GM12875 (cell line): Measurements from ENCODE around the gene METTL21A.

Experiments used
- H3K4me3 ChIP-seq: one replicate; pipeline ENCODE4 v1.5.1; 2011; ENCODE audit warnings: low read depth, low read length, control low read depth
- TF ChIP-seq, protein P1 (sequence below): IDR thresholded peaks from 2 replicates; pipeline ENCODE4 v1.5.1; 2011; ENCODE audit warnings: low read depth, mild to moderate bottlenecking, control low read depth, inconsistent platforms, low read length, moderate library complexity, borderline replicate concordance; ENCODE audit not compliant: insufficient read depth

Gene METTL21A

GRCh38 chr2:207625014-207625907 lies at the start of gene METTL21A:
METTL21A (minus strand) TSS chr2:207625394; CDS start chr2:207624375, 1,019 bp downstream.
- peak within 1 kb of the TSS; percentile 63 for H3K4me3 ChIP-seq
- TF ChIP-seq, protein P1, sequence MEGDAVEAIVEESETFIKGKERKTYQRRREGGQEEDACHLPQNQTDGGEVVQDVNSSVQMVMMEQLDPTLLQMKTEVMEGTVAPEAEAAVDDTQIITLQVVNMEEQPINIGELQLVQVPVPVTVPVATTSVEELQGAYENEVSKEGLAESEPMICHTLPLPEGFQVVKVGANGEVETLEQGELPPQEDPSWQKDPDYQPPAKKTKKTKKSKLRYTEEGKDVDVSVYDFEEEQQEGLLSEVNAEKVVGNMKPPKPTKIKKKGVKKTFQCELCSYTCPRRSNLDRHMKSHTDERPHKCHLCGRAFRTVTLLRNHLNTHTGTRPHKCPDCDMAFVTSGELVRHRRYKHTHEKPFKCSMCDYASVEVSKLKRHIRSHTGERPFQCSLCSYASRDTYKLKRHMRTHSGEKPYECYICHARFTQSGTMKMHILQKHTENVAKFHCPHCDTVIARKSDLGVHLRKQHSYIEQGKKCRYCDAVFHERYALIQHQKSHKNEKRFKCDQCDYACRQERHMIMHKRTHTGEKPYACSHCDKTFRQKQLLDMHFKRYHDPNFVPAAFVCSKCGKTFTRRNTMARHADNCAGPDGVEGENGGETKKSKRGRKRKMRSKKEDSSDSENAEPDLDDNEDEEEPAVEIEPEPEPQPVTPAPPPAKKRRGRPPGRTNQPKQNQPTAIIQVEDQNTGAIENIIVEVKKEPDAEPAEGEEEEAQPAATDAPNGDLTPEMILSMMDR = peak; percentile 71

DNA sequence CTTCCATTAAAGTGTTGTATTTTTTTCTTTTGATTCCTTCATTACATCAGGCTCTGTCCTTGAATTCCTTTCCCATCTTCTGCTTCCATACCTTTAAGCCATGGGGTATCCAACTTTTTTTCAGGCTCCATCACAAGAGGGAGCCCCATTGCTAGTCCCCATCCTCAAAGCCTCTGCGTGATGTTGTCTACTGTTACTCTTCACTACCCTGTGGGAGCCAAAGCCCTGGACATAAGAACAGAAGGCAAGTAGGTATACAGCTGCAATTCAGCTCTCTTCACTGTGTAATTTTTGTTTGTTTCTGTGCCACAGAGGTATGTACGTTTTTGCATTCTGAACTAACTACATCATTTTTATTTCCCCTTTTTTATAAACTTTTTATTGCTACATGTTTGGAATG lies 49.6 kb upstream of the METTL21A start:
- no peak overlapping the region for H3K4me3 ChIP-seq
- TF ChIP-seq, protein P1 = no peak

GRCh38 chr2:207674266-207674774 lies 49.1 kb upstream of the METTL21A start:
- H3K4me3 ChIP-seq = no peak overlapping the region
- TF ChIP-seq, protein P1 = no peak

DNA sequence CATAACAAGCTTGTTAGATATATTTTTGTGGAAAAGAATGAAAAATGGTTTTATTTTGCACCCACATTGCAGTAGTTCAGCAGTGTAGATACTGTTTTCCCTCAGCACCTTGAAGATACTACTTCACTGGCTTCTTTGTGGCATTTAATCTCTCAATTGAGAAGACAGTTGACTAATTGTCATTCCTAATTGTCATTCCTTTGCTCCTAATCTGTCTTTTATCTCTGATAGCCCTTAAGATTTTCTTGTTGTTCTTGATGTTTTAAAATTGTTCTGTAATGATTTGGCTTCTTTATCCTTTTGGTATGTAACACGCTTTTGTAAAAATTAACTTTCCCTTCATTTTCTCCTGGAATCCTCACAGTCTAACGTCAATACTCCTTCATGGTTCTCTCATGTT lies 48.2 kb upstream of the METTL21A start:
- TF ChIP-seq, protein P1 = no peak
- no peak overlapping the region for H3K4me3 ChIP-seq

DNA sequence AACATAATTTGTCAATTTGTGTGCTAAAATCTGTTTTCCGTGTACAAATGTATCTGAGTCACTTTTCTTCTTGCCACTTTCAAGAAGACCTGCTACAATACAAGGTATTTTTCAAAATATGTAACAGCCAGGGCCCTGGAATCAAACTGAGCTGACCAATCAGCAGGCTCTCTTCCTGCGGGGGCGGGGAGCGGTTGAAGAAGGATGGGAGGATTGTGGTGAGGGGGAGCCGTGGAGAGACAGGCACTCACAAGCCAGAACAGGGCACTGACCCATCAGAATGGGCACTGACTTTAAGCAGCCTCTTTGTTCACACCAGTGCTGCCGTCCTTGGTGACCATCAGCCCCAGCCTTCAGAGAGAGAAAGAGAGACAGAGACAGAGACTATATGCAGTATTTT lies 45.7 kb upstream of the METTL21A start:
- TF ChIP-seq, protein P1 = no peak

DNA sequence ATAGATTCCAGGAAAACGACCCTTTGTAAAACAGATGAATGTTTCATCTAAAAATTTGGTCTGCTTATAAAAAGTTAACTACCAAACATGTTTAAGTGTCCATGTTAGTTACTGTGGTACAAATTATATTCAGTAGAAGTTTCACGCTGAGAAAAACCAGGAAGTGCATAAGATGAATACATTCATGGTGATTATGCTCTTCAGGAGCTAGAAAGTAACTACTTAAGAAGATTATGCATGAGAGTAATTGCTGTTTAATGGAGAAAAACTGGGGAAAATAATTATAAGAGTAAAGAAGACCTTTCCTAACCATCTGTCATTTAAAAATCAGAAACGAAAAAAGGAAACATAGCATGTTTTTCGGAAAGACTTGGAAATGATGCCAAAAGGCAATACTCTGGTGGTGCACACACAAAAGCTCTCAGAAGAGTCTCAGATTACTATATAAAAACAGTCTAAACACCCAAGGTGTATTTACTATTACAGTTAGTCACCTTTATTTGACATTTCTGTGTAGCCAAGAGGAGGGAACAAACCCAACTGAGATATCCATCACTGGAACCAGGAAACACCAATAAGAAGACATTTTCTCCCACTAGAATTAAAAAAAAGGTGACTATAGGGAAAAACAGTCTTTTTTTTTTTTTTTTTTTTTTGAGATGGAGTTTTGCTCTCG lies 38.8 kb upstream of the METTL21A start:
- TF ChIP-seq, protein P1 = no peak
- H3K4me3 ChIP-seq = no peak overlapping the region

More for the DNA sequence above, 45.7 kb upstream of the METTL21A start:
- H3K4me3 ChIP-seq = no peak overlapping the region
